HL-60 (cell line): ENCODE measurements around the gene AUP1.

ENCODE experiments used
- DNase-seq, 2 experiments: peaks; one replicate each; pipeline ENCODE4 v3.0.0-alpha.2; 2010 to 2020; ENCODE audit warnings: low read depth in 1 of 2, low spot score in 1 of 2
- H3K27ac ChIP-seq: fragments of 250-450 bp; sonication (Bioruptor Pico); replicated peaks from 2 replicates; pipeline ENCODE4 v1.5.1; 2020; ENCODE audit warnings: mild to moderate bottlenecking, moderate library complexity
- H3K27me3 ChIP-seq: fragments of 250-450 bp; sonication (Bioruptor Pico); 2 replicates; pipeline ENCODE4 v1.5.1; 2021; ENCODE audit warnings: mild to moderate bottlenecking, moderate library complexity; ENCODE audit not compliant: insufficient read depth, poor library complexity, severe bottlenecking
- H3K4me3 ChIP-seq: replicated peaks from 2 replicates; pipeline ENCODE4 v1.5.1; 2011; ENCODE audit warnings: mild to moderate bottlenecking, control low read depth, low read length; ENCODE audit not compliant: insufficient read depth
- CTCF ChIP-seq: IDR thresholded peaks from one replicate; pipeline ENCODE4 v1.5.1; 2011; ENCODE audit warnings: low read length, control low read depth, inconsistent platforms; ENCODE audit not compliant: insufficient read depth
- GABPA ChIP-seq: IDR thresholded peaks from 2 replicates; pipeline ENCODE4 v1.6.1; 2012; ENCODE audit warnings: low read depth
- POLR2AphosphoS5 ChIP-seq: IDR thresholded peaks from 2 replicates; pipeline ENCODE4 v1.6.1; 2012; ENCODE audit warnings: low read depth
- REST ChIP-seq: IDR thresholded peaks from 2 replicates; pipeline ENCODE4 v1.6.1; 2012; ENCODE audit warnings: low read depth; ENCODE audit not compliant: insufficient replicate concordance
- SPI1 ChIP-seq: IDR thresholded peaks from 2 replicates; pipeline ENCODE4 v1.6.1; 2012; ENCODE audit warnings: low read depth, mild to moderate bottlenecking, borderline replicate concordance

The AUP1 gene

GRCh38 chr2:74503506-74504475, 25.7 kb downstream of the AUP1 start:
- Histone ChIP-seq H3K27me3 (peaks cover 46% of the 10 kb centered on the region), H3K27ac (no peak overlapping the region), H3K4me3 (no peak overlapping the region)
- TF ChIP-seq REST, result no peak
- TF ChIP-seq SPI1, result no peak
- no peak for TF ChIP-seq POLR2AphosphoS5
- no peak for TF ChIP-seq GABPA
- no peak for TF ChIP-seq CTCF
- DNase-seq, result no peak

GRCh38 chr2:74502720-74503505, 26.6 kb downstream of the AUP1 start:
- H3K27ac ChIP-seq, result no peak overlapping the region
- DNase-seq, result no peak
- TF ChIP-seq REST, result no peak
- TF ChIP-seq SPI1, result no peak
- TF ChIP-seq GABPA, result no peak
- no peak for TF ChIP-seq POLR2AphosphoS5
- no peak for TF ChIP-seq CTCF
- peaks cover 55% of the 10 kb centered on the region for H3K27me3 ChIP-seq
- H3K4me3 ChIP-seq, result peak overlapping the region; percentile 27

GRCh38 chr2:74502147-74502719, 27.3 kb downstream of the AUP1 start:
- H3K27me3 ChIP-seq, result peaks cover 60% of the 10 kb centered on the region
- peak overlapping the region; percentile 27 for H3K4me3 ChIP-seq
- no peak for DNase-seq
- H3K27ac ChIP-seq, result no peak overlapping the region
- TF ChIP-seq POLR2AphosphoS5 (no peak), REST (no peak), SPI1 (no peak), CTCF (no peak), GABPA (no peak)
